C4-2B (cell line): ENCODE results near the gene CXCL14.

Source experiments
- H3K27ac ChIP-seq: fragments of 450-650 bp; 2 replicates; pipeline ENCODE4 v1.5.1; 2017
- CTCF ChIP-seq: fragments of 450-650 bp; conservative IDR thresholded peaks from 2 replicates; pipeline ENCODE4 v1.5.1; 2017; ENCODE audit warnings: mild to moderate bottlenecking
- ZFX ChIP-seq: fragments of 450-650 bp; IDR thresholded peaks from 2 replicates; pipeline ENCODE4 v1.6.1; 2017

The CXCL14 gene

GRCh38 chr5:135587721-135588663, 9.2 kb upstream of the CXCL14 start:
- H3K27ac ChIP-seq, result no peak overlapping the region
- TF ChIP-seq CTCF, result no peak
- TF ChIP-seq ZFX, result no peak

- H3K27ac ChIP-seq, result no peak overlapping the region
- no peak for TF ChIP-seq CTCF
- TF ChIP-seq ZFX, result no peak
Observed at GRCh38 chr5:135584918-135585317, 6.1 kb upstream of the CXCL14 start.

- no peak overlapping the region for H3K27ac ChIP-seq
- no peak for TF ChIP-seq ZFX
- no peak for TF ChIP-seq CTCF
Observed at GRCh38 chr5:135584276-135584675, 5.5 kb upstream of the CXCL14 start.

- H3K27ac ChIP-seq, result no peak overlapping the region
- TF ChIP-seq CTCF (no peak), ZFX (no peak)
Observed at GRCh38 chr5:135582099-135582781, 3.4 kb upstream of the CXCL14 start.

- no peak for TF ChIP-seq CTCF
- no peak for TF ChIP-seq ZFX
- no peak overlapping the region for H3K27ac ChIP-seq
Observed at GRCh38 chr5:135578305-135578684, 496 bp downstream of the CXCL14 start.

GRCh38 chr5:135577421-135577820, 1.4 kb downstream of the CXCL14 start:
- H3K27ac ChIP-seq, result no peak overlapping the region
- no peak for TF ChIP-seq CTCF
- no peak for TF ChIP-seq ZFX

- no peak for TF ChIP-seq ZFX
- H3K27ac ChIP-seq, result no peak overlapping the region
Observed at GRCh38 chr5:135576075-135576599, 2.7 kb downstream of the CXCL14 start.
